Stimulated activated CD4-positive, alpha-beta T cell treated with anti-CD3 and anti-CD28 coated beads, Interleukin-1b, Interleukin-23, amount 100 ng/mL, for 4 hours (primary cell): Measurements from ENCODE around the gene SCAANT1.

Source experiments
- DNase-seq, 2 donors: peaks; one replicate each; pipeline ENCODE4 v3.0.0-alpha.2; 2020; ENCODE audit warnings: low read depth in 2 of 2

Gene SCAANT1

DNA sequence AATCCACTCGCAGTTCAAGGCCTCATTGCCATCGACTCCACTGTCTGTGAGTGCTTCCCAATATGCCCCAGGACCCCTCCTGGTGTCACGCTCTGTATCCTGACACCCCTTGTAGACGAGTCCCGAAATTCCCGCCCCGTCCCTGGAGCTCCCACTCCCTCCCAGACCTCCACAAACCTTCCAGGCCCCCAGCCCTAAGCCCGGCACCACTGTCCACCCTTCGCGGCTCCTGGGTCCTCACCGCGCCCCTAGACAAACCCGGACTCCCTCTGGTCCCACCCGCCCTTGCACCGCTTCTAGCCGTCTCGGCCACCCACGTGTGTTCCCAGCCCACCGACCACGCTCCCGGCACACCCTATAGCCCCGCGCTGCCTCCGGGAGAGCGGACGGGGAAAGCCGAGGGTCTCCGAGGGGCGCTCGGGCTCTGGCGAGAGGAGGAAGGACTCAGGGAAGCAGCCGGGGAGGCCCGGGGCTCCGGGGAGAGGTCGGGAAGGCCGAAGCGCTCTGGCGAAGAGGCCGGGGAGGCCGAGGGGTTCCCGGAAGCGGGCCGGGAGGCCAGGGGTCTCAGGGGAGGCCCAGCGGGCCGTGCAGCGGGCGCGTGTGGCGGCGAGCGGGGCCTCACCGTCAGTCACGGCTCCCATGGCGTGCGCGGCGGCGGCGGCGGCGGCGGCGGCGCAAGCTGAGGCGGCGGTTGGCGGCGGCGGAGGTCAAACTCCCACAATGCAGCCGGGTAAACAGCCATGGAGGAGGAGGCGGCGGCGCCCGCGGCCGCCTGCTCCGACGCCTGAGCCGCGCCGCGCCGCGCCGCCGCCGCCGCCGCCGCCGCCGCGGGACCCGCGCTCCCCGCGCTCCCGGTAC is 48.8 kb downstream of the SCAANT1 start, which contains the start of the genes ATXN7 and THOC7:
TSS of gene ATXN7 (plus strand) at position 718 of the 858 bp plus-strand sequence. CDS start 48,732 bp downstream, outside the sequence.
TSS of gene THOC7 (minus strand) at position 656 of the 858 bp plus-strand sequence. CDS start at position 641, 15 bp downstream.
- peak; percentile 56 to 62 for DNase-seq

DNA sequence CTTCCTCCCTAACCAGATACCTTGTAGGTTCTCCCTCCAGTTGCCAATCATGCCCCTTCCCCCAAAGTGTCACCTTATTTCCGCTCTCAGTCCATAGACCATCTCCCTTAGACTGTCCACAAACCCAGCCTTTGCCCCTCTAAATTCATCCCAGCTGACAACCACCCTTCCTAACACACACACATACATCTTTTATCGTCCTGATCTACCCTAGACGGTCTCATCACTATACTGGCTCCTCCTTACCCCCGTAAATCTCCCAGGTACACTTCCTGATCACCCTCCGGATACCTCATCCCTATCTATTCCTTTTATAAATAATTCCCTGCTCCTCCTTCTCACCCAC is 49.4 kb downstream of the SCAANT1 start:
- DNase-seq, result no peak
